ENCODE data around the gene RBM47.

The RBM47 gene

GRCh38 chr4:40425799-40426574 is 203.7 kb downstream of the RBM47 start:
- DNase-seq (ENCODE audit: low read depth), result no peak
- TF ChIP-seq, protein P1, sequence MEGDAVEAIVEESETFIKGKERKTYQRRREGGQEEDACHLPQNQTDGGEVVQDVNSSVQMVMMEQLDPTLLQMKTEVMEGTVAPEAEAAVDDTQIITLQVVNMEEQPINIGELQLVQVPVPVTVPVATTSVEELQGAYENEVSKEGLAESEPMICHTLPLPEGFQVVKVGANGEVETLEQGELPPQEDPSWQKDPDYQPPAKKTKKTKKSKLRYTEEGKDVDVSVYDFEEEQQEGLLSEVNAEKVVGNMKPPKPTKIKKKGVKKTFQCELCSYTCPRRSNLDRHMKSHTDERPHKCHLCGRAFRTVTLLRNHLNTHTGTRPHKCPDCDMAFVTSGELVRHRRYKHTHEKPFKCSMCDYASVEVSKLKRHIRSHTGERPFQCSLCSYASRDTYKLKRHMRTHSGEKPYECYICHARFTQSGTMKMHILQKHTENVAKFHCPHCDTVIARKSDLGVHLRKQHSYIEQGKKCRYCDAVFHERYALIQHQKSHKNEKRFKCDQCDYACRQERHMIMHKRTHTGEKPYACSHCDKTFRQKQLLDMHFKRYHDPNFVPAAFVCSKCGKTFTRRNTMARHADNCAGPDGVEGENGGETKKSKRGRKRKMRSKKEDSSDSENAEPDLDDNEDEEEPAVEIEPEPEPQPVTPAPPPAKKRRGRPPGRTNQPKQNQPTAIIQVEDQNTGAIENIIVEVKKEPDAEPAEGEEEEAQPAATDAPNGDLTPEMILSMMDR (conservative IDR thresholded peaks at IDR 0.05; ENCODE audit: low read depth, low read length), result no peak
- H3K4me3 ChIP-seq (ENCODE audit: low read length), result no peak overlapping the region

DNA sequence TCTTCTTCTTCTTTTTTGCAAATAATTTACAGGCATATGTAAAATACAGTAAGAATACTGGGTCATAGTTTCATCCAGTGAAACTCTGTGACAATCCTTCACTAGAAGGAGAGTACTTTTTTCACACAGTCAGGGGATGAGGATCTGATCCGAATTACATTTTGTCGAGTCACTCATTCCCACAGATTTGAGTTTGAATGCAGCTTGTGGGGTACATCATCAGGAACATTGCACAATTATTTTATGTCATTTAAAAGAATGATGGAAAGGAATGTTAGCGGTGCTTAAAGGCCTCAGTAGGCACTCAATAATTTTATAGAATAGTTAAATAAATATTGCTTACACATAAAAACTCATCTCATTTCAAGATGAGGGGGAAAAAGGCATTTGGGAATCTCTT is 205.9 kb downstream of the RBM47 start:
- TF ChIP-seq, protein P1 (conservative IDR thresholded peaks at IDR 0.05; ENCODE audit: low read depth, low read length), result no peak
- DNase-seq (ENCODE audit: low read depth), result no peak
- no peak overlapping the region for H3K4me3 ChIP-seq (ENCODE audit: low read length)

DNA sequence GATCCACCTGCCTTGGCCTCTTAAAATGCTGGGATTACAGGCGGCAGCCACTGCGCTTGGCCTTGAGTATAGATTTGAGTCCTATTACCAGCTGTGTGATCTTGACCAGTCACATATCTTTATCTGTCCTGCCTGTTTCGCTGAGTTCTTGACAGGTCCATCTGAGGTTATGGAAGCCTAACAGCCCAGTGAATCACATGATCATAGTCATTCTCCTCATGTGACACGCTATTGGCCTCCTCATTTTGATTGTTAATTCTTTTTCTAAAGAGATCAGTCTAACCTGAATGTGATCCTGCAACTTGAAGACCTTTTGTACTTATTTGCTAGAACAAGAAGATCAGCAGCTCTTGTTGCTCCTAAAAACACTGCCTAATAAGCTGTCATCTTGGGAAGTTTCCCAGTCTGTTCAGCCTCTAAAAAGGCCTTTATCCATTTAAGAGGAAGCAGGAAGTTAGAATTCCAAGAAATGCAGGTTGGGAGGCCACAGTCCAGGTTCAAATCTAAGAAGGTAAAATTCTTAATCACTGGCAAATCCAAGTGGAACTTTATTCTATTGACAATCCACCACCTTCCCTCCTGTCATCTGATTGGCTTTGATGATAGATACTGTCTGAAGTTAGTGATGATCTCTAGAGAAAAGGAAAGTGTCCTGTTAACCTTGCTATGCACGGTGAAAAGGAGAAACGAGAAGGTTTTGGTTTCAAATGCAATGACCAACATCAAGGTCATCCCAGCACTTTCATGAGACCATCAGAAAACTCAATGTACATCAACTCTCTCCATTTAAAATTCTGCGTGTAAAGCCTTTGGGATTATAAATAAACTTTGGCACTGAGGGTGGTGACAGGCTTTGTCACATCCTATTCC is 207.6 kb downstream of the RBM47 start:
- DNase-seq (ENCODE audit: low read depth), result no peak
- H3K4me3 ChIP-seq (ENCODE audit: low read length), result no peak overlapping the region
- TF ChIP-seq, protein P1 (conservative IDR thresholded peaks at IDR 0.05; ENCODE audit: low read depth, low read length), result no peak

GRCh38 chr4:40419231-40419912 is 210.3 kb downstream of the RBM47 start:
- TF ChIP-seq, protein P1 (conservative IDR thresholded peaks at IDR 0.05; ENCODE audit: low read depth, low read length), result no peak
- DNase-seq (ENCODE audit: low read depth), result no peak
- no peak overlapping the region for H3K4me3 ChIP-seq (ENCODE audit: low read length)

GRCh38 chr4:40418430-40419230 is 211.0 kb downstream of the RBM47 start:
- TF ChIP-seq, protein P1 (conservative IDR thresholded peaks at IDR 0.05; ENCODE audit: low read depth, low read length), result no peak
- H3K4me3 ChIP-seq (ENCODE audit: low read length), result no peak overlapping the region
- DNase-seq (ENCODE audit: low read depth), result no peak

GRCh38 chr4:40417941-40418340 is 211.7 kb downstream of the RBM47 start:
- no peak overlapping the region for H3K4me3 ChIP-seq (ENCODE audit: low read length)
- TF ChIP-seq, protein P1 (conservative IDR thresholded peaks at IDR 0.05; ENCODE audit: low read depth, low read length), result no peak
- DNase-seq (ENCODE audit: low read depth), result no peak

Measured in retinal pigment epithelial cell (primary cell).